Thyroid gland (tissue), 4 donors: ENCODE measurements around the gene SKIDA1. TPM values are rescaled to one million over a fixed set of nuclear protein-coding genes. Genes with fewer than 3 reads are reported as not detected.

Experiments used
- DNase-seq, 2 donors: peaks; one replicate each; pipeline ENCODE4 v3.0.0-alpha.2; 2019
- H3K27ac ChIP-seq, 3 donors: fragments of 200-600 bp; sonication (generic); 1 replicate in 2 of 3; 2 replicates in 1 of 3; pipeline ENCODE4 v1.5.1; 2016 to 2019; ENCODE audit warnings: mild to moderate bottlenecking in 1 of 3, moderate library complexity in 1 of 3
- H3K27me3 ChIP-seq: fragments of 200-600 bp; sonication (generic); one replicate; pipeline ENCODE4 v1.5.1; 2019
- H3K36me3 ChIP-seq, 2 donors: fragments of 200-600 bp; sonication (generic); one replicate each; pipeline ENCODE4 v1.5.1; 2016 to 2019
- H3K4me1 ChIP-seq, 2 donors: fragments of 200-600 bp; sonication (generic); one replicate each; pipeline ENCODE4 v1.5.1; 2017 to 2019
- H3K4me3 ChIP-seq, 3 donors: fragments of 200-600 bp; sonication (generic); replicated peaks in 1 of 3; 1 replicate in 2 of 3; 2 replicates in 1 of 3; pipeline ENCODE4 v1.5.1; 2016; ENCODE audit warnings: mild to moderate bottlenecking in 1 of 3
- H3K9me3 ChIP-seq: fragments of 200-600 bp; sonication (generic); one replicate; pipeline ENCODE4 v1.5.1; 2017
- CTCF ChIP-seq, 6 experiments: fragments of 200-600 bp in 3 of 6; fragments of 450-650 bp in 3 of 6; sonication (generic) in 3 of 6; IDR thresholded peaks; one replicate each; pipeline ENCODE4 v1.5.1; 2016 to 2019; ENCODE audit warnings: antibody characterized with exemption in 6 of 6, mild to moderate bottlenecking in 2 of 6, inconsistent platforms in 1 of 6, moderate library complexity in 1 of 6
- POLR2A ChIP-seq, 2 donors: fragments of 450-650 bp; IDR thresholded peaks; one replicate each; pipeline ENCODE4 v1.6.1; 2017; ENCODE audit warnings: antibody characterized with exemption in 2 of 2, mild to moderate bottlenecking in 2 of 2, moderate library complexity in 1 of 2
- WGBS, 2 donors: methylation state at CpG; one replicate each; pipeline ENCODE4 v1.1.5; 2017; 5-methylcytosine and 5-hydroxymethylcytosine counted together
- intact Hi-C: fragments of 100-400 bp; cut with DNase I; formaldehyde crosslinking; loops from one replicate; pipeline ENCODE4 v1.15.1; 2023
- total RNA-seq, 4 donors: library from RNA; depleted of rRNA; stranded (reverse); fragments of >200 nt; gene quantifications; one replicate each; pipeline ENCODE4 v1.2.3, GENCODE V29; 2016

SKIDA1 gene
- total RNA-seq, 4 donors from 2014 or later, result 3.1 to 9.9 (median 7.1) TPM

GRCh38 chr10:21519941-21520436 is 5.5 kb downstream of the SKIDA1 start:
- H3K36me3 ChIP-seq, result no peaks in the 10 kb centered on the region
- TF ChIP-seq POLR2A (IDR thresholded peaks at IDR 0.05), result peak in 1 of 2 donors; percentile 40
- TF ChIP-seq CTCF (IDR thresholded peaks at IDR 0.05), result no peak
- no peaks in the 10 kb centered on the region for H3K27me3 ChIP-seq
- H3K27ac ChIP-seq, result peak overlapping the region; percentile 78 to 88 (median 83)
- peaks cover 0 to 9% of the 10 kb centered on the region in 2 donors for H3K4me1 ChIP-seq
- WGBS, 2 donors, result 24 to 25% methylated on average over 12 of the region's 12 CpGs
- DNase-seq, result no peak
- no peaks in the 10 kb centered on the region for H3K9me3 ChIP-seq
- H3K4me3 ChIP-seq, result peak overlapping the region in 1 of 3 donors; percentile 57
- intact Hi-C loops, result loop anchor here (10.0 kb wide), 1 partner anchor 805 kb away; the partner anchor contains the start of gene BMI1

GRCh38 chr10:21519397-21519933 is 6.0 kb downstream of the SKIDA1 start:
- Histone ChIP-seq H3K4me1 (peaks cover 0 to 9% of the 10 kb centered on the region in 2 donors), H3K27me3 (no peaks in the 10 kb centered on the region), H3K9me3 (no peaks in the 10 kb centered on the region), H3K4me3 (peak overlapping the region in 1 of 3 donors; percentile 57), H3K36me3 (no peaks in the 10 kb centered on the region), H3K27ac (peak overlapping the region; percentile 78 to 88 (median 83))
- TF ChIP-seq CTCF (IDR thresholded peaks at IDR 0.05) (no peak), POLR2A (IDR thresholded peaks at IDR 0.05) (no peak)
- intact Hi-C loops, result no loop called here
- DNase-seq, result no peak
- 30 to 51% methylated on average over 11 of the region's 11 CpGs for WGBS, 2 donors

DNA sequence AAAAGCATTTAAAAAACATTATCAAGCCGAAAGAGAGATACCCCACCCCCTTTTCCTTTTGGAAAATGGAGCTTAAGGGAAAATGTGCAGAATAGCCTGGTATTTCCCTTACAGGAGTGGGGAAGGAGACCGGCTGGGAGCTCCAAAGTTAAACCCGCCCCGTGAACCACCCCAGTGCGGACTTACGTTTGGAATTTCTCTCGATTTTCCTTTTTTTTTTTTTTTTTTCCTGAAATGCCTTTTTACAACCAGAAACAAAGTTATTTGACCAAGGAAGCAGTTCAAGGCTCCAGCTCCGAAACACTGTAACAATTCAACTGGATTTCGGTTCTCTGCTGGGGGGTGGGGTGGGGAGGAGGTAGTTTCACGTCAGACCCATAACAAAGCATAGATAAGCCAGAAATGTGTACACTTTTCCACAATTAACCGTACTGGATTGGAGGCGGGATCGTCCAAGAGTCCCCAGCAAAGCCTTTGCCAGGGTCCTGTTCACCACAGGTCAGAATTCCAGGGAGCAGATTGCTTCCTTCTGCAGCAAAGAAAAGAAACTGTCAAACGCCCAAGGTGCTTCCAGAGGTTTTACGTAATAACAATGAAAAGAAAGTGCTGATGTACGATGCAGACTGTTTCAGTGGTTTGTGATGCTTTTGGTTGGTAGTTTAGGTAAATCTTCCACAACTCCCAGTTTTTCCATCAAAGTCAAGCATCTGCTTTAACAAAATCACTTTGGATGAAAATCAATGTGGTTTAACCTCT is 6.7 kb downstream of the SKIDA1 start:
- Histone ChIP-seq H3K4me3 (peak overlapping the region in 2 of 3 donors; percentile 2 to 57), H3K36me3 (no peaks in the 10 kb centered on the region), H3K4me1 (peaks cover 0 to 9% of the 10 kb centered on the region in 2 donors), H3K27me3 (no peaks in the 10 kb centered on the region), H3K9me3 (no peaks in the 10 kb centered on the region), H3K27ac (peak overlapping the region; percentile 78 to 88 (median 83))
- WGBS, 2 donors, result 22 to 26% methylated on average over 16 of the region's 16 CpGs
- TF ChIP-seq CTCF (IDR thresholded peaks at IDR 0.05) (no peak), POLR2A (IDR thresholded peaks at IDR 0.05) (peak in 1 of 2 donors; percentile 28)
- intact Hi-C loops, result no loop called here
- peak in 1 of 2 donors; percentile 41 for DNase-seq

GRCh38 chr10:21518149-21518640 is 7.3 kb downstream of the SKIDA1 start:
- Histone ChIP-seq H3K27ac (peak overlapping the region; percentile 78 to 88 (median 83)), H3K4me1 (peaks cover 0 to 3% of the 10 kb centered on the region in 2 donors), H3K4me3 (peak overlapping the region in 2 of 3 donors; percentile 2 to 57), H3K9me3 (no peaks in the 10 kb centered on the region), H3K36me3 (no peaks in the 10 kb centered on the region), H3K27me3 (no peaks in the 10 kb centered on the region)
- TF ChIP-seq CTCF (IDR thresholded peaks at IDR 0.05), result no peak
- peak in 1 of 2 donors; percentile 72 for TF ChIP-seq POLR2A (IDR thresholded peaks at IDR 0.05)
- WGBS, 2 donors, result 28 to 32% methylated on average over 13 of the region's 13 CpGs
- peak in 1 of 2 donors; percentile 47 for DNase-seq
- intact Hi-C loops, result no loop called here
